Activated T-cell treated with anti-CD3 and anti-CD28 coated beads, Interleukin-2, amount 50 U/mL, for 4 hours (primary cell): ENCODE data around the gene GAGE12E. TPM values are rescaled to one million over a fixed set of nuclear protein-coding genes. Genes with fewer than 3 reads are reported as not detected.
"Not testable (repeated sequence)": the region's sequence is repeated elsewhere in the genome, so short reads cannot be mapped to it uniquely, and the experiment has no call there.

Experiments used
- ATAC-seq, 2 donors: fragments of 200-7000 bp; cut with Tn5 transposase; one replicate each; pipeline ENCODE4 v1.10.0; 2021
- DNase-seq: peaks from one replicate; pipeline ENCODE4 v3.0.0-alpha.2; 2020
- H3K27me3 Mint-ChIP-seq: one replicate; pipeline ENCODE4 v1.8.0; 2021; ENCODE audit warnings: low read depth, mixed read lengths
- H3K36me3 Mint-ChIP-seq: one replicate; pipeline ENCODE4 v1.8.0; 2022; ENCODE audit warnings: mixed read lengths; ENCODE audit not compliant: insufficient read depth
- H3K4me1 Mint-ChIP-seq: one replicate; pipeline ENCODE4 v1.8.0; 2021; ENCODE audit warnings: low read depth, mixed read lengths
- H3K4me3 Mint-ChIP-seq: one replicate; pipeline ENCODE4 v1.8.0; 2021; ENCODE audit warnings: mild to moderate bottlenecking, moderate library complexity, mixed read lengths
- H3K9me3 Mint-ChIP-seq: one replicate; pipeline ENCODE4 v1.8.0; 2021; ENCODE audit warnings: mixed read lengths
- total RNA-seq, 3 donors: library from RNA; stranded (reverse); gene quantifications; one replicate each; pipeline ENCODE4 v1.2.1, GENCODE V29; 2021

Gene GAGE12E
- total RNA-seq, result not detected

- not testable (repeated sequence) for H3K36me3 Mint-ChIP-seq, H3K4me3 Mint-ChIP-seq, H3K9me3 Mint-ChIP-seq, DNase-seq, ATAC-seq, H3K27me3 Mint-ChIP-seq, H3K4me1 Mint-ChIP-seq
Measured at GRCh38 chrX:49550989-49551388, at the start of gene GAGE12E. TSS of gene GAGE12E (plus strand) at chrX:49551289. CDS start at chrX:49552444, 1,155 bp downstream.

- not testable (repeated sequence) for H3K36me3 Mint-ChIP-seq, ATAC-seq, DNase-seq, H3K9me3 Mint-ChIP-seq, H3K4me1 Mint-ChIP-seq, H3K4me3 Mint-ChIP-seq, H3K27me3 Mint-ChIP-seq
Measured at GRCh38 chrX:49531877-49532276, 19.2 kb upstream of the GAGE12E start, which contains the start of gene GAGE12C. TSS of gene GAGE12C (plus strand) at chrX:49532177. CDS start at chrX:49533332, 1,155 bp downstream.

GRCh38 chrX:49541433-49541832 is 9.7 kb upstream of the GAGE12E start, which contains the start of gene GAGE12D:
TSS of gene GAGE12D (plus strand) at chrX:49541733. CDS start at chrX:49542888, 1,155 bp downstream.
- H3K4me1 Mint-ChIP-seq, H3K4me3 Mint-ChIP-seq, H3K27me3 Mint-ChIP-seq, H3K36me3 Mint-ChIP-seq, DNase-seq, ATAC-seq, H3K9me3 Mint-ChIP-seq: not testable (repeated sequence)

- not testable (repeated sequence) for ATAC-seq, DNase-seq, H3K27me3 Mint-ChIP-seq, H3K9me3 Mint-ChIP-seq, H3K4me1 Mint-ChIP-seq, H3K4me3 Mint-ChIP-seq, H3K36me3 Mint-ChIP-seq
Measured at GRCh38 chrX:49560542-49560941, 9.5 kb downstream of the GAGE12E start, which contains the start of gene GAGE12F. TSS of gene GAGE12F (plus strand) at chrX:49560842. CDS start at chrX:49561997, 1,155 bp downstream.

- H3K4me3 Mint-ChIP-seq, H3K27me3 Mint-ChIP-seq, H3K4me1 Mint-ChIP-seq, ATAC-seq, H3K36me3 Mint-ChIP-seq, H3K9me3 Mint-ChIP-seq, DNase-seq: not testable (repeated sequence)
Measured at GRCh38 chrX:49568728-49569127, 17.6 kb downstream of the GAGE12E start.

- not testable (repeated sequence) for H3K4me1 Mint-ChIP-seq, H3K36me3 Mint-ChIP-seq, H3K27me3 Mint-ChIP-seq, DNase-seq, ATAC-seq, H3K4me3 Mint-ChIP-seq, H3K9me3 Mint-ChIP-seq
Measured at GRCh38 chrX:49569152-49569551, 18.1 kb downstream of the GAGE12E start.

GRCh38 chrX:49570100-49570499 is 19.0 kb downstream of the GAGE12E start, which contains the start of gene GAGE12G:
TSS of gene GAGE12G (plus strand) at chrX:49570400. CDS start at chrX:49571555, 1,155 bp downstream.
- not testable (repeated sequence) for H3K4me3 Mint-ChIP-seq, H3K27me3 Mint-ChIP-seq, H3K9me3 Mint-ChIP-seq, DNase-seq, ATAC-seq, H3K36me3 Mint-ChIP-seq, H3K4me1 Mint-ChIP-seq

GRCh38 chrX:49579649-49580048 is 28.6 kb downstream of the GAGE12E start, which contains the start of gene GAGE12H:
TSS of gene GAGE12H (plus strand) at chrX:49579949. CDS start at chrX:49581104, 1,155 bp downstream.
- not testable (repeated sequence) for H3K36me3 Mint-ChIP-seq, H3K9me3 Mint-ChIP-seq, DNase-seq, H3K4me3 Mint-ChIP-seq, H3K4me1 Mint-ChIP-seq, ATAC-seq, H3K27me3 Mint-ChIP-seq

- not testable (repeated sequence) for ATAC-seq, H3K36me3 Mint-ChIP-seq, DNase-seq, H3K4me3 Mint-ChIP-seq, H3K9me3 Mint-ChIP-seq, H3K4me1 Mint-ChIP-seq, H3K27me3 Mint-ChIP-seq
Measured at GRCh38 chrX:49589196-49589595, 38.1 kb downstream of the GAGE12E start, which contains the start of gene GAGE2A. TSS of gene GAGE2A (plus strand) at chrX:49589496. CDS start at chrX:49590651, 1,155 bp downstream.

- not testable (repeated sequence) for H3K9me3 Mint-ChIP-seq, DNase-seq, H3K36me3 Mint-ChIP-seq, H3K27me3 Mint-ChIP-seq, H3K4me3 Mint-ChIP-seq, H3K4me1 Mint-ChIP-seq, ATAC-seq
Measured at GRCh38 chrX:49589769-49590478, 38.8 kb downstream of the GAGE12E start.

GRCh38 chrX:49590488-49590887 is 39.4 kb downstream of the GAGE12E start:
- not testable (repeated sequence) for H3K9me3 Mint-ChIP-seq, DNase-seq, H3K27me3 Mint-ChIP-seq, ATAC-seq, H3K4me1 Mint-ChIP-seq, H3K36me3 Mint-ChIP-seq, H3K4me3 Mint-ChIP-seq

GRCh38 chrX:49598720-49599119 is 47.6 kb downstream of the GAGE12E start, which contains the start of gene GAGE1:
TSS of gene GAGE1 (plus strand) at chrX:49599020. CDS start at chrX:49600175, 1,155 bp downstream.
- ATAC-seq, H3K27me3 Mint-ChIP-seq, H3K4me3 Mint-ChIP-seq, DNase-seq, H3K36me3 Mint-ChIP-seq, H3K9me3 Mint-ChIP-seq, H3K4me1 Mint-ChIP-seq: not testable (repeated sequence)
